Suppressor macrophage (primary cell): ENCODE data around the gene GDF7.

Source experiments
- DNase-seq, 4 experiments: peaks; one replicate each; pipeline ENCODE4 v3.0.0-alpha.2; 2020 to 2022

The GDF7 gene

GRCh38 chr2:20645761-20646160 lies 21.2 kb upstream of the GDF7 start:
- no peak for DNase-seq

- DNase-seq: no peak
Observed at GRCh38 chr2:20646446-20646845, 20.5 kb upstream of the GDF7 start.

GRCh38 chr2:20647211-20647610 lies 19.7 kb upstream of the GDF7 start:
- no peak for DNase-seq

GRCh38 chr2:20647738-20648137 lies 19.2 kb upstream of the GDF7 start:
- no peak for DNase-seq

- peak in 3 of 4 experiments; percentile 23 to 36 (median 32) for DNase-seq
Observed at GRCh38 chr2:20648206-20648605, 18.7 kb upstream of the GDF7 start.

GRCh38 chr2:20648831-20649230 lies 18.1 kb upstream of the GDF7 start:
- DNase-seq: no peak

GRCh38 chr2:20649576-20649975 lies 17.4 kb upstream of the GDF7 start:
- peak; percentile 54 to 80 (median 74) for DNase-seq

- no peak for DNase-seq
Observed at GRCh38 chr2:20649976-20650375, 17.0 kb upstream of the GDF7 start.

GRCh38 chr2:20650393-20650876 lies 16.5 kb upstream of the GDF7 start:
- peak; percentile 49 to 64 (median 58) for DNase-seq

- peak; percentile 92 to 97 (median 96) for DNase-seq
Observed at GRCh38 chr2:20650877-20651730, 15.8 kb upstream of the GDF7 start, which contains the start of gene HS1BP3. HS1BP3 (minus strand) TSS chr2:20651098; CDS start chr2:20651063, 35 bp downstream.

- no peak for DNase-seq
Observed at GRCh38 chr2:20651731-20652099, 15.2 kb upstream of the GDF7 start.

- no peak for DNase-seq
Observed at GRCh38 chr2:20652141-20652540, 14.8 kb upstream of the GDF7 start.

- DNase-seq: no peak
Observed at GRCh38 chr2:20652673-20653575, 14.0 kb upstream of the GDF7 start.

GRCh38 chr2:20653695-20654534 lies 13.0 kb upstream of the GDF7 start:
- peak; percentile 33 to 64 (median 48) for DNase-seq

- DNase-seq: no peak
Observed at GRCh38 chr2:20654535-20654813, 12.5 kb upstream of the GDF7 start.

GRCh38 chr2:20656561-20656960 lies 10.4 kb upstream of the GDF7 start:
- no peak for DNase-seq

GRCh38 chr2:20657522-20658235 lies 9.3 kb upstream of the GDF7 start:
- no peak for DNase-seq

- DNase-seq: peak; percentile 38 to 51 (median 46)
Observed at GRCh38 chr2:20660506-20661420, 6.2 kb upstream of the GDF7 start.

GRCh38 chr2:20661421-20662307 lies 5.3 kb upstream of the GDF7 start:
- DNase-seq: peak; percentile 79 to 82 (median 82)
